ENCODE measurements around the gene TIMP2.

- TF ChIP-seq CTCF (IDR thresholded peaks at IDR 0.05; ENCODE audit: low read depth, low read length, missing input control) (no peak), JUND (IDR thresholded peaks at IDR 0.05) (no peak)
These were observed 96.6 kb downstream of the TIMP2 start for GRCh38 chr17:78828470-78829185.
